Kidney glomerular epithelial cell (primary cell): Measurements from ENCODE around the gene MYH10.

Experiments
- DNase-seq: peaks from one replicate; lab custom pipeline; 2025; lab: John Stamatoyannopoulos, UW

MYH10 gene

DNA sequence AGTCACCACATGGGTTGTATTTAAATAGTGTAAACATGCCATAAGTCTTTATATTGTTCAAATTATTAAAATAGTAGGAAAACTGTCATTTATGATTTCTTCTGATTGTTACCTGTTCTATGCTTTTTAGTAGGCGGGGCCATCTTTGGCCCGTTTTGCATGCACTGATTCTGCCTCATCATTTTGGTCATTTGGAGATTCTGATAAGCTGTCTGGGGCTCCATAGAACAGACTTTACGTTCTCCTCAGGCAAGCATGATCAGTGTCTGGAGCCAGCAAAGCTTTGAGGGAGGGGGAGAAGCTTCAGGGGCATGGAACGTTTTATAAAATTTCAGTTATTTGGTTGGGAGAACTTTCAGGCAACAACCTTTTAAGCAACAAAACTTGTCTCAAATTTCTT, 186.0 kb downstream of the MYH10 start:
- DNase-seq = no peak

DNA sequence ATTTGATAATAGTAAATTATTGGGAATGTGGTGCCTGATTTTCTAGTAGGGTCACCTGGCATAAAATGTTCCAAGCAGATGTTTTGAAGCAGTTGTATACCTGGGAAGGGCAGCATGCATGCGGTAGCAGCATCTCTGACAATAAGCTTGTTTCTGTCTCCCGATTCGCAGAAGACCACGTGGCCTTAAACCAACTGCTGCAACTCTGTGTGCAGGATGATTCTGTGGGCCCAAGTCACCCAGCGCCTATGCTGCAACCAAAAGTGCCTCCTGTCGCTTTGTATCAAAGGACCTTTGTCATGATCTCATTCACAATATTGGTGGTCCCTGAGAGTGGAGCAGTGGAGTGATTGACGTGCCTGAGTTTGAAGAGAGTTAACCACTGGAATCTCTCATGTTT, 186.8 kb downstream of the MYH10 start:
- no peak for DNase-seq

DNA sequence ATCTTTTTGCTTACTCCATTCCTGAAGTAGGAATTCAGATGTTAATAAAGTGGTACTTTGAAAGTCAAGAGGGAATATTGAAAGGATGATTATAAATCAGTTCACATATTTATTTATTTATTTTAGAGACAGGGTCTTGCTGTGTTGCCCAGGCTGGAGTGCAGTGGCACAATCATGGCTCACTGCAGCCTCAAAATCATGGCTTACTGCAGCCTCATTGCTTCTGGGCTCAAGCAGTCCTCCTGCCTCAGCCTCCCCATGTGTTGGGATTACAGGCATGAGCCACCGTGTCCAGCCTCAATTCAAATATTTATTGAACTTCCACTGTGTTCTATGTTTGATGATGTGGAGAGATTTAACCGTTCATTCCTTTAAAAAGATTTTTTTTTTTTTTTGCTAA, 188.2 kb downstream of the MYH10 start:
- DNase-seq = no peak

DNA sequence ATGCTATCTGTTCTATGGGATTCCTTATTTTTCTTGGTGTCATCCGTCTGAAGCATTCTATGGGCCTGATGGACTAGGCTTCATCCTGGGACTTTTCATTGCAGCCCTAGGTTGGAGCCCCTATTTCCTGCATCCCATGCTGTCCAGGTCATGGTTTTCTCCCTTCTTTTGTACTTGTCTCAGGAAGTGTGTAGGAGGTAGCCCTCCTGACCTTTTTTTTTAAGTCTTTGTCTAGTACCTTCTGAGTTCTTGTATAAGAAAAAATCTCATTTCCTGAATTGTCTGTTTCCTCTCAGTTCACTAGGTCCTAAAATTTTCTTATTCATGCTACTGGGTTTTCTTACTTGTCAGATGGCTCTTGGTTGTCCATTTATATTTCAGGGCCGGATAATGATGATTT, 188.8 kb downstream of the MYH10 start:
- DNase-seq = no peak

DNA sequence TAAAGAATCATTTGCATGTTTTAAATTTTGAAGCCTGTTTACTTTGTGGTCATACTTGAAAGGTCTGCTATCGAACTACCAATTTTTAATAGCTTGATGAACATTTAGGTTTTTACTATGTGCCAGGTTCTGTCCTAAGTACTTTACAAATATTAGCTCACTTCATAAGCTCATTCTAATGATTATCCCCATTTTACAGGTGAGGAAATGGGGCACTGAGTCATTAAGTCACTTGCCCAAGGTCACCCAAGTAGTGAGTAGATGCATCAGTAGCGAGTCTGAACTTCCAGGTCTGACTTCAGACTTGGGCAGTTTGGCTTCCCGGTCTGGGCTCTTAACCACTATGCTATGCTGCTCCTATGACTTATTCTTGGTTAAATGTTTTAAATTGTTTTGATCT, 190.8 kb downstream of the MYH10 start:
- DNase-seq = no peak

DNA sequence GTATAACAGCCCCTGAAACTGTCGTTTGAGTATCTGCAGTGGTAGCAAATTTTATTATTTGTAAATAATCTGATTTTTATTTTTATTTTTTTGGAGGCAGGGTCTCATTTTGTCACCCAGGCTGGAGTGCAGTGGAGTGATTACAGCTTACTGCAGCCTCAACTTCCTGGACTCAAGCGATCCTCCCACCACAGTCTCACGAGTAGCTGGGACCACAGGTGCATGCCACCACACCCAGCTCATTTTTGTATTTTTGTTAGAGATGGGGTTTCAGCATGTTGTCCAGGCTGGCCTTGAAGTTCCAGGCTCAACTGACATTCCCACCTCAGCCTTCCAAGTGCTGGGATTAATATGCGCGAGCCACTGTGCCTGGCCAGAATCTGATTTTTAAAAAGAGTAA, 192.1 kb downstream of the MYH10 start:
- no peak for DNase-seq

DNA sequence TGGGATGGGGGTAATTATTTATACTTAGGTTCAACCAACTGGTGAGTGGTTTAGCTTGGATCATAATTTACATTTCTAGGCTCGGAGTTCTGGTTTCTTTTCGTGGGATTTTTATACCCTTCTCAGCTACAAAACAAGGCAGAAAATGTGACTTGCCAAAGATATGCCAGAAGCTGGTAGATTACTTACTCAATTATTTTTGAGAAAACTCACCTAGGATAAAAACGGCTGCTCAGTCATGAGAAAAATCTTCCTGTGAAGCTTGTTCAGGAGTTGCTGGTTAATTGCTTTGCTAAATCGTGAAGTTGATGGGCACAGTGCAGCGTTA, 193.7 kb downstream of the MYH10 start:
- DNase-seq = no peak

DNA sequence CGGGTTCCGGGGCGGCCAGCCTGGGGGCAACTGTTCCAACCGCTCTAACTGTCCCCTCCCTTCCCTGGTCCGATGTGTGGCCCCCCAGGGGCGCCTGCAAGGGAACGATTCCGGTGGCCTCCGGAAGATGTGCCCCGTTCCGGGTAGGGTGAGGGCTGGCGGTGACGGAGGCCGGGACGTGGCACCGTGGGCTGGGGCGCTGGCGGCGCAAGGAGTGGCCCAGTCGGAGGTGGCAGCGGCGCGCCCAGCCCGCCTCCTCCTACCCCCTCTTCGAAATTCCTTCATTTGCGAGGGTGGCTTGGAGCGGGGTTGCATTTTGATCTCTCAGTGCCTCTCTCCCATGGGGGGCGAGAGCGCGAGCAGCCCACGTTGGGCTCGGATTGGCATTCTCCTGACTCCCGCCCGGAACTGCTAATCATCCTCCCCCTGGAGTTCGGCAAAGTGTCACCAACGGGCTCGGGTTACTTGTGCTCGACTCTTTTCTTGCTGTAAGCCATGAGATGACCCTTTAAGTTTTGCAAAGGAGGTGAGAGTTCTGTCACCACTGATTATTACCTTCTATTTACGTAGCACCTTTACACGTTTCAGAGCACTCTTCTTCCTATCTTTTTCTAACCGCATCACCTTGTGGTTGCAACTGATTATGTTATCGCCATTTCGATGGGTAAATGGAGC, 194.2 kb downstream of the MYH10 start:
- DNase-seq = peak; percentile 35

DNA sequence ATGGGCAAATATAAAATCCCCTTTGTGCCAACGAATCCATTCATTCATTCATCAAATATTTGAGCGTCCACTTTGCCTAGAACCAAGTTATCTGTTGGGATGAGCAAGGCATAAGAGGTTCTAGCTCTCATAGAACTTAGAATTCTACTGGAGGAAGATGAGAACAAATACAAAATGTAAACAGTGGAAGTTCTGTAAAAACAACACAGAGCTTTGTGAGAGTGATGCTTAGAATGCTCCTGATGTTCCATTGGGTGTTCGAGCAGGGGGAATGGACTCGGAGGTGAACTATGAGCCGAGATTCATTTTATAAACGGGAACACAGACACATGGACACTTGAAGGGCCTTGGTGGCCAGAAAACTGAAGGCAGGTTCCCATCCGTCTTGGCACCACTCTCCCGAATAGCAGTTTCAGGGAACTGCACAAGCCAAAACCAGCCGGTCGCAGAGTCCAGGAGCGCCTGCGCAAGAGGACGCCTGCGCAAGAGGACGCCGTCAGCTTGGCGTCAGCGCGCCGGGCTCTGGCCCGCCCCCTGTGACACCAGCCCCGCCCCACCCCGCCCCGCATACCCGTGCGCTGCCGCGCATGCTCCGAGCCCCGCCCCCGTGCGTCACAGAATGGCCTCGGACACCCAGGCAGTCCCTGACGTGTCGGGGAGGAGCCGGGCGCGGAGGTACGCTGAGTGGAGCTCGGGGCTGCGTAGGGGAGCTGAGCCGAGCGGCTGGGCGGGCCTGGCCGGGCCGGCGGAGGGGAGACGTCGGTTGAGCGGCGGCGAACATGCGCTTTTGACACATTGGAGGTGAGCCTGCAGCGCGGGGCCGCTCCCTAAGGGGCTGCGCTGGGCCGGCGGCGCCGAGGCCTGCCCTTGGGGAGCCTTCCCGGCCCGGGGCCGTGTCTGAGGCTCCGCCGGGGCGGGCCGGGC, 195.0 kb downstream of the MYH10 start, which contains the start of gene NDEL1:
Gene NDEL1 (plus strand): TSS at position 640 of the 924 bp plus-strand sequence. CDS start 8,388 bp downstream, outside the sequence.
- DNase-seq = peak; percentile 82

DNA sequence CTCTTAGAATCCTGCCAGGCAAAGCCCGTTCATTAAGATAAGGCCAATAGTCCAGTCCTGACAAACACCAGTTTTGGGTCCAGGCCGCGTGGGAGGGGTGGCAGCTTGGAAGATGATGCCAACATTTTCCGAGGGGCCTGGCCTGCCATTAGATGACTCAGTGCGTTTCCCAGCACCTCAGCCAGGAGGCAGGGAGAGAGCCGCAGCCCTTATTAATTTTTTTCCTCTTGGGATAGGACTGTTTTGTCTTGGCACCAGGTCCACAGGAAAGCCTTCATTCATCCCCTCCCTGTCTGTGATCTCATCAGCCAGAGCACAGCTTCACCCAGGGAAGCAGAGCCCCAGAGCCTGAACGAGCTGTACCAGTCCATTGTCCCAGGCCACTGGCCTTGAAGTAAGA, 199.6 kb downstream of the MYH10 start:
- DNase-seq = no peak

DNA sequence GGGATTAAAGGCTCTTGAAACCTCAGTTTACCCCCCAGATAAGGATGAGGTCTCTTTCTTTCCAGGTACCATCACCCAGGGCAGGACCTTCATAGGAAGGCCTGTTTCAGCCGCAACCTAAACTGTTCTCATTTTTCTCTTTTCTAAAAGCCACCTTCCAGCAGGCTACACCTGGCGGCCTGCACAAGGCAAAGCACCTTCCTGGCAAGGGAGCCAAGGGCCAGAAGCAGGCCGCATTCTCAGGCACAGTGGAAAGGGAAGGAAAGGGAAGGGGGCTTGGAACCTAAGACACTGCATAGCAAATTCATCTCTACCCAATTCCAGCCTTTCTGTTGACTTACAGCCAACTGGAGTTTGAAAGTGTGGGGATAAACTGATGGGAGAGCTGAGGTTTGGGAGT, 203.7 kb downstream of the MYH10 start:
- no peak for DNase-seq

DNA sequence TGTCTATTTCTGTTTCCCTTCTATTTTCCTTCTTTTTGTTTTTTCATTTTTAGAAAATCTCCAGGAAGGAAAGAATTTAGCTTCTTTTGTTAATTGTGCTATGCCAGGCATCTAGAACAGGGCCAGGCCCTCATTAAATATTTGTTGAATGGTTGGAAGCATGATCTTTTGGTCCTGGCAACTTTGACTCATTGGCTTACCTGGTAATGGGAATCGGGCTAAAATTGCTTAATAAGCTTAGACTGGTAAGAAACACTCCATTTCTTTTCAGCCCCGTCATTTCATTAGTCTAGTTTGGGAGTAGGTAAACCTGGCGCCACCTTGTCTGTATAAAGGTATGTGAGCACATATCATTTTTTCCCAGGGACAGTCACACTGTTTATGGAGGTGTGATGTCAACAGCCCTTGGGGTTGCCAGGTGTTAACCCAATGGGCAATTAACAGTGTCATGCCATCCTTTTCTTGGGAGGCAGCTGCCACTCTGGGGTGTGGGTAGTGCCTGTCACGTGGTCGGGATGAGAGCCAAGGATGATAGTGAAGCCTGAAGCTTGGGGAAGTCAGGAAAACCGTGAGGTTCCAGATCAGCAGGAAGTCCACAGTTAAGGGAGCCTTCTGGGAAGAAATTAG, 204.3 kb downstream of the MYH10 start:
- no peak for DNase-seq
